EL (cell line): ENCODE data around the gene RRAD.

Experiments used
- DNase-seq: peaks from one replicate; pipeline ENCODE4 v3.0.0-alpha.2; 2016

The RRAD gene

DNA sequence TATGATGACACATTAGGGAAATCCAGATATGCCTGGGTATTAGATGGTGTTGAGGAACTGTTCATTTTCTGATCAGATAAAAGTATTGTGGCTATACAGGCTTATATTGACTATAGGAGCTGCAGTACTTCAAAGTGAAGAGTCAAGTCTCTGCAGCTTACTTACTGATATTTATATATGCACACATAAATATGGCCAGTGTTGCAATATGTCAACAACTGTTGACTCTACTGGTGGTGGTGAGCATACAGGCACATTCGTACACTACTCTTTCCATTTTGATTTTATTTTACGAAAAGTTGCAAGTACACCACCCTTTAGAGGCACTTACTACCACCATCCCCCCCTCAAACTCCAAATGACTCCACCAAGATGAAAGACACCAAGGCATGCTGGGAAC is 6.3 kb upstream of the RRAD start:
- no peak for DNase-seq

DNA sequence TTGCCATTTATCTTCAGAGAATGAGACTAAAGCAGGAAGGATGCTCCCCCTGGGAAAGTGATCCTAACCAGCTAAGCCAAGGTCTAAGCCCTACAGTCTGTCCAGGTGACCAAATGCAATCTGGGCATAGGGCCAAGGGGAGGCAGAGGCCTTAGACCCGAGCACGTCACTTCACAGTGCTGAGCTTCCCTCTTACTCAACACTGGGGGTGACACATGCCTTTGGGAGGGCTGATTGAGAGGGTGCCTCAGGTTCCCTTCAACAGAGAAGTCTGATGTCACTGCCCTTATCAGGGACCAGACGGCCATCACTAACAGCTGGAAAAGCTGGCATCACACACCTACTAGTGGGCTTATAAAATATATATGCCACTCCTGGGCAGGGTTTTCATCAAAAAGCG is 4.9 kb upstream of the RRAD start:
- peak; percentile 59 for DNase-seq

DNA sequence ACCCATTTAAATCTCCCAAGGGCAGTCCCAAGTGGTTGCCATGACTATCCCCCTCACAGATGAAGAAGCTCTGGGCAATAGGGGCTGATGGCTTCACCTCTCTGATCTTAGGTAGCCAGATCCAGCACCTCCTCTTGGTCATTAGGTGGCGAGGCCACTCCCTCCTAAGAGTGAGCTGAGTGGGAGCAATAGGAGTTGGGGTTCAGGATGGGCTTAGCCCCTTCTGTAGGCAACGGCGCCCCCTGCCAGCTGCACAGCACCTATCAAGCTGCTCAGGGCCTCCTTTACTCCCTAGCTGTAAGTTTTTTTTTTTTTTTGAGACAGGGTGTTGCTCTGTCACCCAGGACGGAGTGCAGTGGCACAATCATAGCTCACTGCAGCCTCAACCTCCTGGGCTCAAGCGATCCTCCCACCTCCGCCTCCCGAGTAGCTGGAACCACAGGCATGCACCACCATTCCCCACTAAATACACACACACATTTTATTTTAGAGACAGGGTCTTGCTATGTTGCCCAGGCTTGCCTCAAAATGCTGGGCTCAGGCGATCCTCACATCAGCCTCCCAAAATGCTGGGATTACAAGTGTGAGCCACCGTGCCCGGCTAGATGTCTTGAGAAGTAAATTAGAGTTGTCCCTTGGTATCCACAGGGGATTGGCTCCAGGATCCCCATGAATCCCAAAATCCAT is 3.5 kb upstream of the RRAD start:
- DNase-seq, result peak; percentile 60

- DNase-seq, result peak; percentile 51
Observed at GRCh38 chr16:66927918-66928649, 2.7 kb upstream of the RRAD start.

- DNase-seq, result peak; percentile 95
Observed at GRCh38 chr16:66926961-66927436, 1.7 kb upstream of the RRAD start.

DNA sequence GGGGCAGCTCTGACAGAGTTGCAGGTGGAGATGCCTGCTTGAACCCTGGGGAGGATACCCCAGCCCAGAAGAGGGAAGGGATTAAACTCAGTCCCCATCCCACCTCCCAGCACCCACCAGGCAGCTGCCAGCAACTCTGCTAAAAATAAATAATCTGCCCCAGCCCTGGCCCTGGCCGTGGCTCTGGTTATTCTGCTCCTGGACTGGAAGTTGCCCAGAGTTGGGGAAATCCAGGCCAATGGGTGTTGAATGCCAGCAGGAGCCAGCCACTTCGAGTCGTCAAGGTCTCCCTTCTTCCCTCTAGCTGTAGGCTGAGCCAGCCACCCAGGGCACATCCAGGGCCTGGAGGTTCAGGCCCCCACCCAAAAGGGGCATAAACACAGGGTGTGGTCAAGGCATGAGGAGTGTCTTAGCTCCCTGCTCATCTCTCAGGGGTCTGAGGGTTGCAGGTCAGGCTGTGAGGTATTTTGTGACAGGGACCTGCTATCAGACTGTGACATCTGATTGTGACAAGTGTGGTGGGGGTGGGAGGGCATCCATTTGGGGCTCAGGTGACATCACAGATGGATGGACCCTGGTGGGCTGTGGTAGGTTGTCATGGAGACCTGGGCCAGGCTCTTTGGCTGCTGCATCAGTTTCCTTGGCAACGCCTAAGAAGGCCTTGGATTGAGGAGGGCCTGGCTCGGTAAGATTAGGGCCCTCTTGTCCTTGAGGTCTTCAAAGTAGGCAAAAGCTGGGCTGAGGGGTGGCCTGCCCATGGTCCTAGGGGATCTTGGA is 1.0 kb upstream of the RRAD start:
- DNase-seq, result peak; percentile 21

DNA sequence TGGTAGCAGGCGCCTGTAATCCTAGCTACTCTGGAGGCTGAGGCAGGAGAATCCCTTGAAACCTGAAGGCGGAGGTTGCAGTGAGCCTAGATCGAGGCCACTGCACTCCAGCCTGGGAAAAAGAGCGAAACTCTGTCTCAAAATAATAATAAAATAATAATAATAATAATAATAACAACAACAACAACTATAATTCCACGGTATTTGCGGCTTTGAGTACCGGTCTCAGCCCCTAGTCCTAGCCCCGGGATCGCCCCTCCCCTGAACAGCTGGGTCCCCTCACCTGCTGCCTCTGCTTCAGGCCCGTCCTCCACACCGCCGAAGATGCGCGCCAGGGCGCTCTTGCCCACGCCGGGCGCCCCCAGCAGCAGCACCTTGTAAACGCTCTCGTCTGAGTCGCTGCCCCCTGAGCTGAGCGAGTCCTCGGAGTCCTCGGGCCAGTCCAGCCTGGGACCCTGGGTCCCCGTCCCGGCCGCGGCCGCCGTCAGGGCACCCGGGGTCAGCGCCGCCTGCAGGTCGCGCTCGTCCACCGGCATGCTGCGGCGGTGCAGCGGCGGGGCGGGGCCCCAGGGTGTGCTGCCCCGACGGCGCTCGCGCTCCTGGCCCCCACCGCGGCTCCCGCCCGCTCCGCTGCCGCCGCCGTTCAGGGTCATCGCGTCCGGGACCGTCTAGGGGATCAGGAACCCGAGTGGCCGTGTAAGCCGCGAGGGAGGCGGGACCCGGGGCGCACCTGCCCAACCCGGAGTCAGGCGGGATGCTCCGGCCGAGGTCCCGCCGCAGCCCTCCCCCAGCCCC is 611 bp downstream of the RRAD start:
- DNase-seq, result peak; percentile 16

DNA sequence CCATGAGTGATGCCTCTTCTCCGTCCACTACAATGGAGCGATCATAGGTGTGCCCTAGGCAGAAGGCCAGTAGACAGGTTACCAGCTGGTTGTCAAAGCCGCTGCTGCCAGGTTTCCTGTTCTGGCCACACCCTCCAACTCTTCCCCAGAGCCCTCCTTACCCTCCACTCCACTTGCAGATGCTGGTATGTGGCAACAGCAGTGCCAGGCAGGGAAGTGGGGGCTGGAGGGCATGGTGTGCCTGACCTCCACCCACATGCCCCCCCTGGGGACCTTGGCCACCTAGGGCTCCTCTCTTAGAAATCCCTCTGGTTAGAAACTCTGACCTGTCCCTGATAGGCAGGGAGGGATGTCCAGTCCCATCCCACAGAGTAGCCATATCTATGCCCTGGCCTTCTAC is 1.5 kb downstream of the RRAD start:
- DNase-seq, result no peak

DNA sequence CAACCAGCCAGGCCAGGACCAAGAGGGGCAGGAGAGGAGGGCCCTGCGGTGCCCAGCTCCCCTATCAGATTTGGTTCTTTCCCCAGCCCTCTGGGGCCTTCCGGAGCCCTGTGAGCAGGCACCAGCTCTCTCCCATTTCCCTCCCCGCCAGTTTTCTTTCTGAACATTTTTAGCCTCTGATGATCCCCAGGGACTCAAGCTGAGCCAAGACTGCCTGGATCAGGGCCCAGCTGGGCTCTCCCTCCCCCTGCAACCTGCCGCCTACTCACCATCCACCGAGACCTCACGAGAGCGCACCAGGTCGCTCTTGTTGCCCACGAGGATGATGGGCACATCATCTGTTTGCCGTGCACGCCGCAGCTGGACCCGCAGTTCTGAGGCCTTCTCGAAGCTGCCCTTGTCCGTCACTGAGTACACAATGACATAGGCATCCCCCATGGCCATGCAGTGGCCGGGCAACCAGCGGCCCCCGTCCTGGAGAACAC is 2.0 kb downstream of the RRAD start:
- no peak for DNase-seq

DNA sequence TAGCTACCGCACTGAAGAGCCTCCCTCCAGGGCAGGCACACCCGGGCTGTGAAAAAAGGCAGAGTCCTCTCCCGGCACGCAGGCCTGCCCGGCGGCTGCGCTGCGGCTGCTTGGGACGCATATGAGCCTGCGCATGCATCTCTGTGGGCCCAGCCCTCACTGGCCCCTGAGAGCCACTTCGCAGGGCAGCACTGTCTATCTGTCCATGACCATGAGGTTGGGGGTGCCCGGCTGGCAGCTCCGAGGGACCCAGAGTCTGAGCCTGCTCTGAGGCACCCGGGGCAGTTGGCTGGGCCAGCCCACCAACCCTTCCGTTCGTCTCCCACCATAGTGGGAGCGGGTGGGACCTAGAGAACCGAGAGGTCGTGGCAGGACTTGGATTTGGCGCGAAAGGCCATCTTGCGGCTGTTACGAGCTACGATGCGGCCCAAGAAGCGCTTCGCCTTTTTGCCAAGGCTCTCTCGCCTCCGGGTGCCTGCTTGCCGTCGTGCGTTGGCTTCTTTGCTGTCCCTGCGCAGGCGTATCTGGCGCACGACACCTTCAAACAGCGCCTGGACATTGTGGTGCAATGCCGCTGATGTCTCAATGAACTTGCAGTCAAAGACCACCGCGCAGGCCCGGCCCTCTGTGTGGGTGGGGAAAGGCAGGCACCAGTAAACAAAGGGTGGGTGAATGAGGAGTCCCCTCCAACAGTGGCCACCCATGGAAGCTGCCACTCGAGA is 3.4 kb downstream of the RRAD start:
- DNase-seq, result no peak

DNA sequence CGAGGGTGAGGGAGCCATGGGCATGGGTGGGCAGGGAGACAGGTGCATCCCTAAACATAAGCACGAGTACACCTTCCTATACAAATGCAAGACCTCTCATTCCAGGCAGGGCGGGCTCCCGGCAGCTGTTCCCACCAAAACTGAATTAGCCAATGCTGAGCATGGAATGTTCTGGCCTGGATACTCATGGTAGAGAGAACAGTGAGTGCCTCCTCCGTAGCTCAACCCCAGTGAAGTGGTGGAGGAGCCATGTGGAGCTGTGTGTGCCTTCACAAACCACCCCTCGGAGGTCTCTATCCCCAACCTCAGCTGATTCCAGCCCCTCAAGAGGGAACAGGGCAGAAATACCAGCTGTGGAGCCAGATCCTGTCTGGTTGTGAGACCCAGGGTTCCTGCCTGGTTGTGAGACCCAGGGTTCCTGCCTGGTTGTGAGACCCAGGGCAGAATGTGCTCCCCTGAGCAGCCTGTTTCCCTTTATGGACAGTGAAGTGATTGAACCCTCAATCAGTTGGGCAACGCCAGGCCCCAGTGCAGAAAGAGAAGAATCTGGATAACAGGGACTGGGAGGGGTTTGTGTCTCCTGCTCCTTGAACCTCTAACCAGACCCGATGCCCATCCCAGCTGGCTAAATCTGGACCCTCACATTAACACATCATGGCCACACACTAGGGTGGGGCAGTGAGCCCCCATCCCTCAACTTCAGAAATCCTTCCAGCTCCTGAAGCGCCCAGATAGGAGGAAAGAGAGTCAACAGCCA is 4.2 kb downstream of the RRAD start:
- DNase-seq, result no peak

DNA sequence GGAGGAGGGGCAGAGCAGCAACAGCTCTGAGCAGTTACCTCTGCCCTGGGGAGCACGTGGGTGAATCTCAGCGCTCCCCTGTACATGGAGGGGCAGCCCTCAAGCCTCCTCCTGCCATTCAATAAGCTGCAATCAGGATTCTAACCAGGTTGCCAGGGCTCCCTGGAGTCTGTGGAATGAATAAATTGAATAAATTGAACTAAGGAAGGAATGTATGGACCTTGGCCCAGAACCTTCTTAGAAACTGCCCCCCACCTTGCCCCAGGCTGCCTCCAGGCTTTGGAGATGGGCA is 5.1 kb downstream of the RRAD start:
- DNase-seq, result no peak

GRCh38 chr16:66919569-66920298 is 5.6 kb downstream of the RRAD start:
- DNase-seq, result no peak

DNA sequence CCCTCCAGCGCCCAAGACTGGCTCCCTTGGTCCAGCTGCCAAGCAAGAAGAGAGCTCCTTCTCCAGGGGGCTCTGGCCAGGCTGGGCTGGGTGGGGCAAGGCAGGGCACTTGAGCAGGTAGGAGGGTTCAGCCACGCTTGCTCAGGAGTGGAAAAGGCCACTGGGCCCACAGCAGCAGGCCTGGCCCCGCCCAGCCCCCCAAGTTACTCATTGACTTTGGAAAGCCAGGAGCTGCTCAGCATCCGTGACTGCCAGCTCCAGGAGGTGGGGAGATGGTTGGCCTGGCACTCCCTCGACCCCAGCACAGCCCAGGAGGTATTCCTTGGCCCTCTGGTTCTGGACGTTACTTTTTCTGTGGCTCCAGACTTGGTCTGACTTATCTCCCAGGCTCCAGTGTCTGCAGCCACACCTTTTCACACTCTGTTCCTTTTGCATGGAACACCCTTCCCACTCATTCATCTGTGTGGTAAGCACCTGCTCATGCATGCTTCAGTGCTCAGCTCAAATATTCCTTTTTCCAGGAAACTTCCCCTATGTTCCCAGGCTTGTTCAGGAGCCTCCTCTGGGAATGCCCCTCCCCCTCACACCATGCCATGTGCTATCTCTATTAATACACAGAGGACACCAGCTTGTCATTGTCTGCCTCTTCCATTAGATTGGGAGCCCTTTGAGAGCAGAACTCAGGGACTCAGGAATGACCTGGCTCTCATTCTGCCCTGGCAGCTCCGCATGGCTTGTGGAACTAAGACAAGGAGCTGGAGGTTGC is 6.3 kb downstream of the RRAD start, which contains the start of gene CDH16:
Gene CDH16, minus strand, starts transcription at position 83 of the 766 bp plus-strand sequence. CDS start 820 bp downstream, outside the sequence.
- DNase-seq, result no peak

- no peak for DNase-seq
Observed at GRCh38 chr16:66918355-66918754, 7.0 kb downstream of the RRAD start.

DNA sequence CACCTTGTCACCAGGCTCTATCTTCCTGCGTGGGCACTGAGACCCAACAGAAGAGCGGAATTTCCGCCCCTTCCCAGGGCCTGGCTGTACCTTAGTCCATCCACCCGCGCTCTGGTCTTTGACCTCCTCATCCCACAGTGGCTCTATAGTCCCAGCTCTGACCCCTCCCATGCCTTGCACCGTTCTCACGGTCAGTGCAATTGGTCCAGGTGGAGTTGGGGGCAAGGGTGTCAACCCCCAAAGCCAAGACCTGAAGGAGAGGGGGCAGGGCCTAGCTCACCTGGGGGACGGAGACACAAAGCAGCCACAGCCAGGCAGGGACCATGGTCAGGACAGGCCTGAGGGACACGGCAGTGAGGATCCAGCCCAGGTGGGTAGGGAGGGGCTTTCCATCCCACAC is 7.6 kb downstream of the RRAD start:
- no peak for DNase-seq

DNA sequence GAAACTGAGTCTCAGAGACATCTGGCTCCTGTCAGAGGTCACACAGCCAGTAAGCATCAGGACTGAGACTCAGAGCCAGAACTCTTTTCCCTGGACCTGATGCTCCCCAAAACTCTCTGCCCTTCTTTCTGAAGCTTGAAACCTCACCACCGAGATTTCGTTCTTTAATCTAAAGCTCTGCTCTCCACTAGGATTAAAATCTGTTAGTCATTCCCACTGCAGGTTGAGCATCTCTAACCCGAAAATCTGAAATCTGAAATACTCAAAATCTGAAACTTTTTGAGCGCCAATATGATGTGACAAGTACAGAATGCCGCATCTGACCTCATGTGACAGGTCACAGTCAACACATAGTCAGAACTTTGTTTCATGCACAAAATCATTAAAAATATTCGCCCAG is 8.8 kb downstream of the RRAD start:
- no peak for DNase-seq

- no peak for DNase-seq
Observed at GRCh38 chr16:66915041-66915440, 10.3 kb downstream of the RRAD start.

DNA sequence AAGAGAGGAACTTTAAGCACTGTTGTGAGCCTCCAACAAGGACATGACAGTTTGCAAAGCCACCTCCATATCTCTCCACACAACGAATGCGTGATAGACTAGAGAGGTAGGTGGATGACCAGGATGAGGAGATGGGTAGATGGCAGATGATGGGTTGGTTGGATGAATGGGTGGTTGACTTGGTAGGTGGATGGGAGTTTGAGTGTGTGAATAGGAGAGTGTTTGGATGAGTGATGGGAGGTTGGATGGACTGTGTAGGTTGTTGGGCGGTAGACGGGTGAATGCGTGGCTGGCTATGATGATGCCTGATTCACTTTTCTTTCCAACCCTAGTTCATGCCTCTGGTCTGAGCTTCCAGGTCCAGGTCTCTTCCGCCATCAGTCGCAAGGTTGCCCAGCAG is 10.8 kb downstream of the RRAD start:
- no peak for DNase-seq

GRCh38 chr16:66913711-66914110 is 11.6 kb downstream of the RRAD start:
- DNase-seq, result no peak
